HG02588 (cell line): ENCODE results near the gene FGF10.

Experiments
- ATAC-seq: cut with Tn5 transposase; IDR thresholded peaks from one replicate; pipeline ENCODE4 v1.9.1; 2021; ENCODE audit warnings: mild to moderate bottlenecking, moderate library complexity; ENCODE audit not compliant: unreplicated experiment

The FGF10 gene

DNA sequence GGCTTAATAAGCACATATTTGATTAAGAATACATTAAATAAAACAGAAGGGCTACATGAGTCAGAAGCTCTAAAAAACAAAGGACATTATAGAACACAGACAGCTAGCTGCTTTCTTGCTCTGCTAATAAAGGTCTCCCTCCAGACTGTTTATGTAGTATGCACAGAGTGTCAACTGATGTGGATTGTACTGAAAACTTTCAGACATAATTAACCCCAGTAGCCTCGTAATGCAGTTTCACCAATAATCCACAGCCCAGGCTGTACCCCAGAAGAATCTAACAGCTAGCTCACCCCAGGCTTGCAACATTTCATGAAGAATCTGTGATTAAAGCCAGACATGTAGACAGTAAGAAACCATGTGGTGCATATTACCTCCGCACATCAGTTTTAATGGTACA, 30.8 kb downstream of the FGF10 start:
- no peak for ATAC-seq

DNA sequence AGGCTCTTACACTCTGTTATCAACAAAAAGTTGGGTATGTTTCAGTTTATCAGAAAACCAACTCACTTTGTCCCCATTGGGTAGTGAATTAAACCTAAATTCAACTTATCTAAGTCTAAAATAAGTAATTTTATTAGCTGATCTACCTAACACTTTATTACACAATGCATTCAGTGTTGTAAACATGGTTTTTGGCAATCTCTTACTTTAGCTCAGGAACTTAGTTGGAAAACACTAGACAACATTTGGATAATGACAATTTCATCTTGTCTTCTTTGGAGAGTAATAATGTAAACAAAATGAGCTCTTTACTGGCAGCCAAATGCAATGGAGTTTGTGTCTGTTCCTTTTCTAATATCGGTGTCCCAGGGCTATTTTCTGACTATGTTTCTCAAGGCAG, 33.0 kb downstream of the FGF10 start:
- no peak for ATAC-seq

DNA sequence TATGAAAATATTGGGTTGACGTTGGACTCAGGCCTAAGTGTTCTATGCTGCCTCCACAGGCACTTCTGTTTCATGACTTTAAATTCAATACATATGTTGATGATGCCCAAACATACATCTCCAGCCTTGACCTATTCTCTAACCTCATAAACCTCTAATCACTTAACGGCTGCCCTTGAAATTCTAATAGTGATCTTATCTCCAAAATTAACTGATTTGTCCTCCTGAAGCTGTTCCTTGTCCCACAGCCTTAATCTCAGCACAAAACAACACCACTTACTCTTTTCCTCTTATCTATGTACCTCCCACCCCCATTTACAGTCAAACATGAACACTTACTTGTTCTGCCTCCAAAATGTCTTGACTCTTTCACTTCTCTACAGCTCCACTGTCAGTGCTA, 43.3 kb downstream of the FGF10 start:
- ATAC-seq, result no peak

DNA sequence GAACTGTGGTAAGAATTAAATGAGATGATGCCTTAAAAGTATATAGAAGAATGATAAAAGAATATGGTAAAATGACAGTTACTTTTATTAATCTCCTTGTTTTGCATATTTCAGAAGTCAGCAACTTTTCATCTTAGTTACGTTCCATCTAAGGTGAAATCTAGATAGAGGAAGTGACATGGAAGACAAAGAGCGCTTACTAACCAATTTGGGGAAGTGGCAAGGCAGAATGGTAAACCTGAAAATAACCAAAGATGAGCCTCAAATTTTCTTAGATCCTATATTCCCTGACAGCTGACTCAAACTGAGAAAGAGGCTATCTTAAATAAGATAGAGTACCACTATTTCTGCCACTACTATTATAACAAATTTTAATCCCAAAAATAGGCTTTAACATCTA, 52.5 kb downstream of the FGF10 start:
- peak; percentile 52 for ATAC-seq

DNA sequence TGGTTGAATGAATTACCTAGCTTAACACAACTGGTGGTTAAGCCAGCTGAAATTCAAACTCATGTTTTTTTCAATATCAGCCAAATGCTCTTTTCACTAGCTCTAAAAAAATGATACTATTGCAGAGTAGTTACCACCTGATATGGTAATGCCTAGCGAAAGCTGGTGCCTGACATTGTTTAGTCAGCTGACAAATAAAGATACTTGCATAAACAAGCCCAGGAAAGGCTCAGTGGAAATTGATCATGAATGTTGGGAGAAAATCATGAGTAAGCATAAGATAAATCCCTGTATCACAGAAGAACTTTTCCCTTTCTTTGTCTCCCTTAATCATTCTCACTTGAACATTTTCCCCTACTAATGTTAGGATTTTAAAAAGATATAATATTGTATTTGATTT, 54.6 kb downstream of the FGF10 start:
- no peak for ATAC-seq

DNA sequence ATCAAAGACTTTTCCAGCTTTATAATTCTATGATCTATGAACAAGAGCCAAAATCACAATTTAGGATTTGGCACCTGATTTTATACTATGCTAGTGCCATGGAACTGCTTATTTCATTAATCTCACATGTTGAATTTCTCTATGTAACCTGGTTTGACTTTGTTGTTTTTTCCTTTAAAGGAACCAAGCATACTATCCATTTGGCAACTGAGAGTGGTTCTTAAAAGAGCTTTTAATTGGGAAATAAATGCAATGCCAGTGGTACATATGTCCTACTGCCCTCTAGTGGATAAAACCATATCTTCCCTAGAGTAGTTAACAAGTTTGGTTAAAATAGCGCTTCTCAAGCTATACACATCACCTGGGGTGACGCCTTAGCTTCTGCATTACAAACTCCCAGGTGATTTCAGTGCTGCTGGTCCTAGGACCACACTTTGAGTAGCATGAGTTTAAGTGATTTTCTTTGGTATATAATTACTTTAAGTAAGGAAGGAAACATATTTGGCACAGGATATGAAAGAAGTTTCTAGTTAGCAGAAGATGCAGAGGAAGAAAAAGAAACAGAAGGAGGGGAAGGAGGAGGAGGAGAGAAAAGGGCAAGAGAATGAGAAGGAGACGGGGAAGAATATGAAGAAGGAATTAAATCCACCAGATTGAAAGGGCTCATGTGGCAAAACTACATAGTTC, 56.8 kb downstream of the FGF10 start:
- no peak for ATAC-seq

DNA sequence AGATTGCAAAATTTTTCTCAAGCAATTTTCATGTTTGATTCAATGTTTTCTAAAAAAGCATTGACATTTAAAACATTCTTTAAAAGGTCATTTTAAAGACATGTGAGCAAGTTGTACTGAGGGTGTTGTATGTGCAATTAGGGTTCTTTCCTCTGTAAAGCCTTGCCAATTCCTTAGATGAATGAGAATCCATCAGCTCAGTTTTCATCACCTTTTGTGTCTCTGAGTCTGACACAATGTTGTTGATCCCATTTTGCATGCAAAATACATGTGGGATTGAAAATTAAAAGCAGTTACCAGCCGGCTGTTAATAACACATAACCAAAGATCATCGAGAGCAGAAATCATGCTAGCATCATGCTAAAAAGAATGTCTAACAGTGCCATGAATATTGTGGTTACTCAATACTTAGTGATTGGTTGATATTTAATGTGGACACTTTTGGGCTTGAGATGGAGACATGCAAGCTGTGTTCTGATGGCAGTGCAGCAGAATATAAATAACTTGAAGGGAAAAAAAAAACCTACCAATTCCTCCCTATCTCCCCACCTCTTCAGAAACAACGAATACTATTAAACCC, 57.7 kb downstream of the FGF10 start:
- ATAC-seq, result no peak

DNA sequence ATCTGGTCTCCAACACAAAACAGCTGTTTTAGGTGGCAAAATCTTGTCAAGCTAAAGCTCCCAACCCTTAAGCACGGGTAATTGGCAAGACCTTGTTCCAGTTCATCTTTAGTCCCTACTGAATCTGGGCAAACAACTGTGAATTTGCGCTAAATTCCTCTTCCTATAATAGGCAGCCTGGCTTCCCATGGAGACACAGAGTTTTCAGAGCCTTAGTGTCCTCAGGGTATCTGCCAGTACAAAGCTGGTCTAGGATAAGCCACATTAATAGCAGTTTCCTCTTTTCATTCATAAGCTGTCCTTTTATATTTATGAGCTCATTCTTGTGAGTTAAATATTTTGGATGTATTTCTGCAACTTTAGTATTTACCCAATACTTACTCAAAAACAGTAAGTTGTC, 59.5 kb downstream of the FGF10 start:
- ATAC-seq, result no peak

DNA sequence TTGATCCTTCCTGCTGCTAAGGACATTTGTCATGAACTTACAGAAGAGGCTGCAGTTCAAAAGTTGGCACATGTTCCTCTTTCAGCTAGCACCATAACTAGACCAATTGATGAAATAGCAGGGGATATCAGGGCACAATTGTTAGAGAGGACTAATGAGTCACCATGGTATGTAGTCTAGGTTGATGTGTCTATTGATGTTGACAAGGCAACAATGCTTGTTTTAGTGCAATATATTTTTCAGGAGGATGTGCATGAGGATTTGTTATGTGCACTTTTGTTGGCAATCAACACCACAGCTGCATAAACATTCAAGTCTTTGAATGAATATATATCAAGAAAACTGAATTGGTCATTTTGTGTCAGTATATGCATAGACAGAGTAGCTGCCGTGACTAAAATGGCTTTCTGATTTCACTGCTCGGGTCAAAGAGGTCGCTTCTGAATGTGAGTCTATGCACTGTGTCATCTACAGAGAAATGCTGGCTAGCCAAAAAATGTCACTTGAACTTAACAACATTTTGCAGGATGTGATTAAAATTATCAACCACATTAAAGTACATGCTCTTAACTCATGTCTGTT, 68.0 kb downstream of the FGF10 start:
- no peak for ATAC-seq

DNA sequence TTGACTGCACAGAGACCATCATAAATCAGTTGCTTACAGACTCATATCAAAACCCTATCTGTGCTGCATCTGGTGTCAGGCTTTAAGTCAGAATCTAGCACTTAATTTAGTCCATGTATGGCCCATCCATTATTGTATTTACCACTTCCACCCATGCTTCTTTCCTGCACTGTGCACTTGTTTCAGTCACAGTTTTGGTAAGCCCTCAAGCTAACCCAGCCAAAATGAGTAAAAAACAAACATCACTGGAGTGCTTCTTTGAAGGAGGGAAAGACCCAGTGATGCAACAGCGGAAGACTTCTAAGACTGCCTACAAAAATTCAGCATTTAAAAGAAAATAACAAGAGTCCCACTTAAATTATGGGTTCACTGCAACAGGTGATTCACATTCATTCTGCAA, 69.0 kb downstream of the FGF10 start:
- no peak for ATAC-seq

DNA sequence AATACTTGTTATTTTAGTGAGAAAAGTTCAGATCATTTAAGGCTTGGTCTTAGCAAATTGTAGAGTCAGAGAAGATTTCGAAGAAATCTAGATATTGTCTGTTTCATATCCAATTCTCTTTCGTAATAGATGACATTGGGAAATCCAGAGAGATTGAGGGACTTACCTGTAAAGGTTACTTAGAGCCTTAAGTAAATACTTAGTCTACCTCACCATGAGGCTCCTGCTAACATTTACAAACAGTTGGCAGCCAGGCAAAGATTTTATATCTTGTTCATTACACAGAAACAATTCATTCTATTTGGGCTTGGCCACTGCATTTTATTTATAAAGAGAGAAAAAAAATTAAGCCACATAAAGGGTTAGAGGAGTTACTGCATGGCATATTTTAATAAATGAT, 70.3 kb downstream of the FGF10 start:
- no peak for ATAC-seq

DNA sequence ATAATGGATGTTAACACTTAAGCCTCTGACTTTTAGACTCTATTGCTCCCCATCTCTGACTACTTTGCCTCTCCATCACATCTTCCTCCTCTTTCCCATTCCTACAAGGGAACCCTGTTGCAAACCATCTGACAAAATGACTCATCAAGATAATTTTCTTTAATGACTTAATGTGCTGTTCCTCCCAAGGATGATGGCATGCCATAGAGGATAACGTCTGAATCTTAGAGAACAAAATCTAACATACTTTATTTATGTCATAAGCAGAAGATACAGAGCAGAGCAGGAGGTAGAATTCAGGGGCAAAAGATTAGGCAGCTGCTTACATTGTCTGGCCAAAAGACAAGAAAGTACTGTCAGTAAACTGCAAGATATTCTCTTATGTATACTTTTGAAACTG, 76.8 kb downstream of the FGF10 start:
- no peak for ATAC-seq

DNA sequence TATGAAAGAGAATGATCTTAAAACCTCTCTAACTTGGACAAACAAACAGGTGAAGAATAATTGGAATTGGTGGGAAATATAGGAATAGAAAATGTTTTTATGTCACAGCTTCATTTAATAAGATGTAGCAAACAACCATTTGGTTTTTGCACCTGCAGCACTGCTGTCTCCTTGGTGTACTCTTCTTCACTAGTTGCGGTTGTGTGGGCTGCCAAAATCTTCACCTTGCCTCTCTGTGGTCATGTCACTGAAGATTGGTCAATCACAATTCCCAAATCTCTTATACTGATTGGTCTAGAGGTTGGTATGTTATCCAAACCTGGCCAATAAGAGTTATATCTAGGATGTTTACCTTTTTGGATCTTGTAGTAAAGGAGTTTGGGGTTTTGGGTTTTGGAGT, 88.7 kb downstream of the FGF10 start:
- ATAC-seq, result no peak

DNA sequence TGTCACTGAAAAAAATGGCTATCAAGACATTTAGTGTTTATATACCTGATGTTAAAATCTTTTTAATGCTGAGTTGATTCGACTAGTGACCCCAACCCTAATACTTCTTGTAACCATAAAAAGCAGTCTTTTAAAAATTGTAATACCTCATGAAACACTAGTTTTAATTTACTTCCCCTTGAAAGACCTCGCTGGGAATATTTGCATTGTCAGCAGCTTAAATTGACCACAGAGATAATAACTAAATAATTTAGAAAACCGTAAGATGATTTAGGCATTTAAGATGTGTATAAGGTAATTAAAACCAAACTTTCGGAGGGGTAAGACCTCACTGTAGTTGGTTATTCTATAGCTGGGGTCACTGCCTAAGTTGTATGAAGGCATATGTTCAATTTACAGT, 89.8 kb downstream of the FGF10 start:
- no peak for ATAC-seq

DNA sequence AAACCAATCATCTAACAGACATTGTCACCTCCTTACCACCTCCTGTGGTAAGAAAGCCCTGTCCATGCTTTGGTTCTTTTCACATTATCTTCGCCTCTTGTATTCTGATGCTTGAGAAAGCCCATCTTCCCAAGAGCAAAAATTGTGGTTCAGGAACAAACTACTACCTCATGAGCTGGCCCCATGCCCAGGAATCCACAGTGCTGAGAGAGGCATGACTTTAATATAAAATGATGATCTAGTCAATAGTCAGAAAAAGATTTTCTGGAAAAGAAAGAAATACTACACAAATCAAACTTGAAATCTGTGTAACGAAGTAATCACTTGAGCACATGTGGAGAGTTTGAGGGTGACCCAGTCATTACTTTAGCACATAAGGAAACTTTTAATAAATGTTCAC, 94.7 kb downstream of the FGF10 start:
- no peak for ATAC-seq

DNA sequence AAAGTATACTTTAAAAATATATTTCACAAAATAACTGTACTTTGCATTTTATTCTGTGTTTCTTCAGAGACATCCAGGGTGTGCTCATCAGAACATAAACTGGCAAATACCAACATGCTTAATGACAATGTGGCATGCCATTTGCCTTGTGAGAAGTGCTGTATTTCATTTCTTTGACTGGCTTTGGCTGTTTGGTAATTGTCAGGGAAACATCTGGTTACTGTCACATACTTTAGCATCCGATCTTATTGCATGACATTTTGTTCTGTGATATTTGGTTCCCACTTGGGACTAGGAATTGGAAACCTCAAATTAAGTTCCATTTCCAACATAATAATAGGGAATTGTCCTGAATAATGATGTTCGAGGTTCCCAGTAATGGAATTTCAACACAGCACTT, 96.5 kb downstream of the FGF10 start:
- ATAC-seq, result no peak

DNA sequence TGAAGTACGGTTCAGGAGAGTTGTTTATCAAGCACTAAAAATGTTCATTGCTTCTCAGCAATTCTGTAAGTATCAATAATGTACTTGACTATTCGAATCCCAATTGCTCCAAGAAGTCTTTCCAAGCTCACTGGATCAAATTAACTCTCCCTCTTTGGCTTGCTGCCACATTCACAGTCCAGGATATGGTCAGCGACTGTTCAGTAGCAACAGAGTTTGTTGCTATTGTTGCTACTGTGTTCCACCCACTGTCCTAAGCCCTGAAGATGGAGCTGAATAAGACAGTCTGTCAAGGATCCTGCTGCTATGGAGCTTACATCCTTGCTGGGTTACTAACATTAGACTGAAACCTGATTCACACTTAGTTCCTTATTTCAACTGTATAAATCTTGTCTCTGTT, 110.8 kb downstream of the FGF10 start:
- no peak for ATAC-seq

DNA sequence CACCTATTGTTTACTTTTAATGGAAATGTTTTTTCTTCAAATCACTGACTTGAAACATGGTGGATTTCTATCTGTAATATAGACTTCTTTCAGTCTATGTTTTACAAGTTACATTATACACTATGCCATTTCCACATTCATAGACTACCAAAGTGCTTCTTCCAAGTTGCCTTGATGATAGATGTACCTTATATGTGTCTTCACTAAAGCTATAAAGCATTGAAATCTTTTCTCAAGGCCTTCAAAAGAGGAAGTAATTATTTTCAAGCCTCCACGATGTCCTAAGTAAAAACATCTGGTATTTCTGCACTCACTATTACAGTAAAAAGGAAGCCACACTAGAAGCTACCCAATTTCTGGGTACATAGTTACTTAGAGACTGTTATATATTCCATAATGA, 113.3 kb downstream of the FGF10 start:
- ATAC-seq, result no peak

DNA sequence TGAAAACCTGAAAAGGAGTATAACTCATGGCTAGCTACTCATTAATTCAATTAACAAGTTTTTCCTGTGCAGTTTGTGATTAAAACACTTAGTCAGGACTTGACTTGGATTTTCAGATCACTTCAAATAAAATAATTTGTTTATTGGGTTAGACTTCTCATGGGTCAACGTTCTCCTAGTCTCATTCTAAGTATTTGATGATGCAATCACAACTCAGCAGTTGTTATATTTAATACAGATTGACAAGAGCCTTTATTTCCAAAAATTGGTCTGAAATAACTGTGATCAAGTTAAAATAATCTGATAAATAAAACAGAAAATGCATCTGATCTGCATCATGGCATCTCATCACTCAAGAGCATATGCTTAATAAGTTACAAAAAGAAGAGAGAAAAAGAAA, 113.9 kb downstream of the FGF10 start:
- no peak for ATAC-seq

DNA sequence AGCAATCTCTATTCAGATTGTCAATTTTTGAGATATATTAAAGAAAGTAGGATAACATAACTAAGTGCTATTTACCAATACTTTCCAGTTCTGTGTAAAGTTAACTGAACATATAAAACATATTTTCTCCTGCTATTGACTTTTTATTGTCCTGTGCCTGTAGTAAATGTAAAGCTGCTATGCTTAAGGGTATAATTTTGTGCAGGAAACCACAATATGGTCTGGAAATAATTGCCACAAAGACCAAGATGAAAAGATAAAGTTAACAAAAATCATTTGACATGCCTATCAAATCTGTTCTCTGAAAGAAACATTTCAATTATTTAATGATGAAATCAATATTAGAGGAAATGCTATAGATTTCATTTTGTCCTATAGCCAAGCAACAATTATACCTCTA, 121.3 kb downstream of the FGF10 start:
- no peak for ATAC-seq

DNA sequence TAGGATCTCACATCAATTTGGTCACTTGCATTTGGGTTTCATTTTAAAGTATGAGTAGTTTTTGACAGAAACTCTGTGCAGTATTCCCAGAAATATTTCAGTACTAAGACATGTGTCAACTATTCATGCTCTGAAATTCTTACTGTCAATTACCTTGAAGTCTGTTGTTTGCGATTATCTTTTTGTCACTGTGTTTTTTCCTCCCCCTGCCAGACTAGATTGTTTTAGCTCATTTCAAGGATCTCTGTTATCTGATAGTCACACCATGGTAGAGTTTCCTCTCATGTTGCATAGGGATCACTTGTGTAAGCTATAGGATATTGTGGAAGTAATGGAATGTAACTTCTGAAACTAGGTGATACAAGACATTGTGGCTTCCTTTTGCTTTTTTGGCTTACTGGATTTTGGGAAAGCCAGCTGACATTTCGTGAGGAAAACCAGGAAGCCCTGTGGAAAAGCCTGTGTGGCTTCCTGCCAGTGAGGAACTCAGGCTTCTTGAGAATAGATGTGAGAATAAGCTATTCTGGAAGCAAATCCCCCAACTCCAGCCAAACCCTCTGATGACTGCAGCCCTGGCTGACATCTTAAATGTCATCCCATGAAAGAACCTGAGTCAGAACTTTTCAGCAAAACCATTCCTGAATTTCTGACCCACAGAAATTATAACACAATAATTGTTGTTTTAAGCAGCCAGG, 122.2 kb downstream of the FGF10 start:
- ATAC-seq, result no peak

DNA sequence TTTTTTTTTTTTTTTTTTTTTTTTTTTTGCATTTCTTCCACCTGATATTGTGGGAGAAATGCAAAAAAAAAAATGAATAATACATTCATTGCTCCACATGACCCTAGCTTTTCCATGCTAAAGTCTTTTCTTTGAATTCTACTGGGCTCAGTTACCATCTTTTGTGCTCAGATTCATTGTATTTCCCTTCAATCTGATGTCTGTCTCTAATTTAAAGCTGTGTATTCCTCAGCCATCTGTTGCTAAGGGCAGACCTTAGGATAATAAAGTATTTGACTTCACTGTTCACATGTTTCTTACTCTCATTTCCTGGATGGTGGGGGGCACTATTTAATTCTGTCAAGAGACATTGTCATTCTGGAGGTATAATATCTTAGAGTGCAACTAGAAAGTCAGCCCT, 123.5 kb downstream of the FGF10 start:
- ATAC-seq, result no peak
